Osteoblast (primary cell): ENCODE results near the gene GRHPR. TPM values are rescaled to one million over a fixed set of nuclear protein-coding genes. Genes with fewer than 3 reads are reported as not detected.
A peak's percentile ranks its signal among the peaks of the same experiment; 100 is the strongest.

Experiments used
- DNase-seq: peaks from one replicate; pipeline ENCODE4 v3.0.0; 2011; ENCODE audit warnings: low spot score, mixed read lengths; ENCODE audit not compliant: insufficient read length; ENCODE audit errors: missing footprints
- H2AFZ ChIP-seq: 2 replicates; pipeline ENCODE4 v1.6.0; 2011; ENCODE audit warnings: mild to moderate bottlenecking, low read length
- H3K27ac ChIP-seq: 2 replicates; pipeline ENCODE4 v1.5.1; 2011; ENCODE audit warnings: mild to moderate bottlenecking, low read depth, low read length, moderate library complexity
- H3K27me3 ChIP-seq: 2 replicates; pipeline ENCODE4 v1.6.0; 2012; ENCODE audit warnings: mild to moderate bottlenecking, control low read depth, inconsistent platforms, low read length, moderate library complexity; ENCODE audit not compliant: insufficient read depth
- H3K36me3 ChIP-seq: 2 replicates; pipeline ENCODE4 v1.5.1; 2011; ENCODE audit warnings: mild to moderate bottlenecking, low read length, control low read depth, moderate library complexity; ENCODE audit not compliant: insufficient read depth
- H3K4me1 ChIP-seq: 2 replicates; pipeline ENCODE4 v1.5.1; 2011; ENCODE audit warnings: mild to moderate bottlenecking, low read length, control low read depth, moderate library complexity; ENCODE audit not compliant: insufficient read depth
- H3K4me2 ChIP-seq: 2 replicates; pipeline ENCODE4 v1.6.0; 2011; ENCODE audit warnings: mild to moderate bottlenecking, low read length; ENCODE audit not compliant: insufficient read depth
- H3K4me3 ChIP-seq: fragments of 200-600 bp; sonication (generic); 3 replicates; pipeline ENCODE4 v1.5.1; 2012; ENCODE audit warnings: mild to moderate bottlenecking, low read length, inconsistent platforms; ENCODE audit not compliant: insufficient read depth
- H3K79me2 ChIP-seq: 2 replicates; pipeline ENCODE4 v1.6.0; 2012; ENCODE audit warnings: mild to moderate bottlenecking, low read length, control low read depth, inconsistent platforms; ENCODE audit not compliant: insufficient read depth
- H3K9me3 ChIP-seq: 2 replicates; pipeline ENCODE4 v1.5.1; 2011; ENCODE audit warnings: low read depth, low read length, control low read depth
- H4K20me1 ChIP-seq: 2 replicates; pipeline ENCODE4 v1.6.0; 2012; ENCODE audit warnings: mild to moderate bottlenecking, low read length, control low read depth; ENCODE audit not compliant: insufficient read depth
- total RNA-seq: library from RNA; depleted of rRNA; stranded (reverse); fragments of >200 nt; gene quantifications from 2 replicates; pipeline ENCODE4 v1.2.3, GENCODE V29; 2012
- TF ChIP-seq, protein P1 (sequence below): IDR thresholded peaks from 2 replicates; pipeline ENCODE4 v1.5.1; 2011; ENCODE audit warnings: mild to moderate bottlenecking, low read depth, low read length, moderate library complexity; ENCODE audit errors: extremely low read depth

GRHPR gene
- total RNA-seq, 1 donor, result 165 TPM

- Histone ChIP-seq H3K4me1 (no peaks in the 10 kb centered on the region), H2AFZ (no peak overlapping the region), H4K20me1 (no peaks in the 10 kb centered on the region), H3K4me3 (no peak overlapping the region), H3K27ac (no peak overlapping the region), H3K27me3 (peaks cover 20% of the 10 kb centered on the region), H3K36me3 (no peaks in the 10 kb centered on the region), H3K79me2 (no peaks in the 10 kb centered on the region), H3K9me3 (no peaks in the 10 kb centered on the region), H3K4me2 (no peak overlapping the region)
- TF ChIP-seq, protein P1, sequence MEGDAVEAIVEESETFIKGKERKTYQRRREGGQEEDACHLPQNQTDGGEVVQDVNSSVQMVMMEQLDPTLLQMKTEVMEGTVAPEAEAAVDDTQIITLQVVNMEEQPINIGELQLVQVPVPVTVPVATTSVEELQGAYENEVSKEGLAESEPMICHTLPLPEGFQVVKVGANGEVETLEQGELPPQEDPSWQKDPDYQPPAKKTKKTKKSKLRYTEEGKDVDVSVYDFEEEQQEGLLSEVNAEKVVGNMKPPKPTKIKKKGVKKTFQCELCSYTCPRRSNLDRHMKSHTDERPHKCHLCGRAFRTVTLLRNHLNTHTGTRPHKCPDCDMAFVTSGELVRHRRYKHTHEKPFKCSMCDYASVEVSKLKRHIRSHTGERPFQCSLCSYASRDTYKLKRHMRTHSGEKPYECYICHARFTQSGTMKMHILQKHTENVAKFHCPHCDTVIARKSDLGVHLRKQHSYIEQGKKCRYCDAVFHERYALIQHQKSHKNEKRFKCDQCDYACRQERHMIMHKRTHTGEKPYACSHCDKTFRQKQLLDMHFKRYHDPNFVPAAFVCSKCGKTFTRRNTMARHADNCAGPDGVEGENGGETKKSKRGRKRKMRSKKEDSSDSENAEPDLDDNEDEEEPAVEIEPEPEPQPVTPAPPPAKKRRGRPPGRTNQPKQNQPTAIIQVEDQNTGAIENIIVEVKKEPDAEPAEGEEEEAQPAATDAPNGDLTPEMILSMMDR, result no peak
- DNase-seq, result peak; percentile 66
Measured at GRCh38 chr9:37381094-37381741, 41.3 kb upstream of the GRHPR start.

GRCh38 chr9:37382161-37382981, 40.1 kb upstream of the GRHPR start:
- Histone ChIP-seq H2AFZ (no peak overlapping the region), H3K4me3 (no peak overlapping the region), H3K27ac (no peak overlapping the region), H3K4me1 (no peaks in the 10 kb centered on the region), H3K4me2 (no peak overlapping the region), H3K27me3 (peaks cover 11% of the 10 kb centered on the region), H3K79me2 (no peaks in the 10 kb centered on the region), H4K20me1 (no peaks in the 10 kb centered on the region), H3K36me3 (no peaks in the 10 kb centered on the region), H3K9me3 (no peaks in the 10 kb centered on the region)
- DNase-seq, result no peak
- TF ChIP-seq, protein P1, result no peak

- H3K4me3 ChIP-seq, result no peak overlapping the region
- no peaks in the 10 kb centered on the region for H3K36me3 ChIP-seq
Measured at GRCh38 chr9:37382982-37383357, 39.5 kb upstream of the GRHPR start.

GRCh38 chr9:37383393-37383792, 39.1 kb upstream of the GRHPR start:
- DNase-seq, result no peak
- no peak overlapping the region for H3K4me2 ChIP-seq
- H4K20me1 ChIP-seq, result no peaks in the 10 kb centered on the region
- H3K79me2 ChIP-seq, result no peaks in the 10 kb centered on the region
- H3K9me3 ChIP-seq, result no peaks in the 10 kb centered on the region
- no peak overlapping the region for H2AFZ ChIP-seq
- H3K36me3 ChIP-seq, result no peaks in the 10 kb centered on the region
- H3K4me1 ChIP-seq, result no peaks in the 10 kb centered on the region
- TF ChIP-seq, protein P1, result no peak
- no peak overlapping the region for H3K27ac ChIP-seq
- H3K4me3 ChIP-seq, result no peak overlapping the region
- peaks cover 5% of the 10 kb centered on the region for H3K27me3 ChIP-seq

More at GRCh38 chr9:37382982-37383357, 39.5 kb upstream of the GRHPR start:
- TF ChIP-seq, protein P1, result no peak
- DNase-seq, result no peak
- Histone ChIP-seq H3K4me1 (no peaks in the 10 kb centered on the region), H3K4me2 (no peak overlapping the region), H3K27me3 (peaks cover 10% of the 10 kb centered on the region), H3K79me2 (no peaks in the 10 kb centered on the region), H3K9me3 (no peaks in the 10 kb centered on the region), H3K27ac (no peak overlapping the region), H2AFZ (no peak overlapping the region), H4K20me1 (no peaks in the 10 kb centered on the region)
